COR-L47 (cell line): ENCODE results near the gene OBSCN.

ENCODE experiments used
- DNase-seq: peaks from one replicate; lab custom pipeline; 2025; lab: John Stamatoyannopoulos, UW

OBSCN gene

GRCh38 chr1:228307218-228308023 lies 99.6 kb downstream of the OBSCN start:
- no peak for DNase-seq

GRCh38 chr1:228308085-228308601 lies 100.3 kb downstream of the OBSCN start:
- DNase-seq: no peak

- no peak for DNase-seq
Measured at GRCh38 chr1:228308628-228309325, 100.9 kb downstream of the OBSCN start.

GRCh38 chr1:228309326-228310067 lies 101.7 kb downstream of the OBSCN start:
- no peak for DNase-seq

- no peak for DNase-seq
Measured at GRCh38 chr1:228310162-228310792, 102.4 kb downstream of the OBSCN start.

- DNase-seq: no peak
Measured at GRCh38 chr1:228311091-228311490, 103.2 kb downstream of the OBSCN start.

GRCh38 chr1:228312136-228312764 lies 104.4 kb downstream of the OBSCN start:
- DNase-seq: no peak

GRCh38 chr1:228313536-228314277 lies 105.9 kb downstream of the OBSCN start:
- no peak for DNase-seq

- DNase-seq: no peak
Measured at GRCh38 chr1:228314315-228314657, 106.4 kb downstream of the OBSCN start.

GRCh38 chr1:228314658-228315483 lies 107.0 kb downstream of the OBSCN start:
- DNase-seq: no peak

- DNase-seq: no peak
Measured at GRCh38 chr1:228315484-228315944, 107.7 kb downstream of the OBSCN start.

GRCh38 chr1:228315945-228316588 lies 108.2 kb downstream of the OBSCN start:
- no peak for DNase-seq

- DNase-seq: no peak
Measured at GRCh38 chr1:228316589-228317387, 108.9 kb downstream of the OBSCN start.

- no peak for DNase-seq
Measured at GRCh38 chr1:228317411-228317828, 109.6 kb downstream of the OBSCN start.

- no peak for DNase-seq
Measured at GRCh38 chr1:228317891-228318810, 110.3 kb downstream of the OBSCN start.

- DNase-seq: no peak
Measured at GRCh38 chr1:228318823-228319241, 111.0 kb downstream of the OBSCN start.

- DNase-seq: no peak
Measured at GRCh38 chr1:228319352-228320088, 111.7 kb downstream of the OBSCN start.
